ENCODE data around the gene SORBS2.

DNA sequence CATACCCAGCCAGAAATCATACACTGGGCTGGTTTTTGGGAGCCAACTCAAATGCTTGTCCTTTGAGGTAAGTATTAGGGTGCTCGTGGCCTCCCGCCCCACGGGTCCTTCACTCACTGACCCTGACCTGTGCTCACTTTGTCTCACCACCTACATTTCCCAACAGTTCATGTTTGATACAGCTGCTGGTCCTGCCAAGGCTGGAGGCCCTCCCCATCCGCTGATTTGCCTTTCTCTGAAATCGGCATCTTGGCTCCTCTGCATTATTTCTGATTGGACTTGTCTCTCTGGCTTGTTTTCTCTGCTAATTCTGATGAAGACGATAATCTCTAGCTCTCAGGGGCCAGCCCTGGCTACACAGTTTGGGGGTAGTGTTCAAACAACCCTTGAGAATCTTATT, 70.2 kb downstream of the SORBS2 start:
- TF ChIP-seq CTCF (IDR thresholded peaks at IDR 0.05) = no peak
- no peak for TF ChIP-seq POLR2A (IDR thresholded peaks at IDR 0.05)
